Measurements from ENCODE around the gene LHFPL4. TPM values are rescaled to one million over a fixed set of nuclear protein-coding genes. Genes with fewer than 3 reads are reported as not detected.

Gene LHFPL4
- total RNA-seq, 1 experiment from 2014 or later, result not detected

- no peaks in the 10 kb centered on the region for H3K79me2 ChIP-seq (ENCODE audit: low read length)
- H3K27ac ChIP-seq (ENCODE audit: low read length), result no peak overlapping the region
- H4K20me1 ChIP-seq (ENCODE audit: low read length), result no peaks in the 10 kb centered on the region
- no peaks in the 10 kb centered on the region for H3F3A ChIP-seq (ENCODE audit: low read length, unreplicated experiment)
- no peak for DNase-seq
- ATAC-seq, result no peak
- TF ChIP-seq EZH2 (IDR thresholded peaks at IDR 0.05; ENCODE audit: low read length, unreplicated experiment), result no peak
- TF ChIP-seq CTCF (conservative IDR thresholded peaks at IDR 0.05; ENCODE audit: low read depth, low read length), result no peak
- TF ChIP-seq EZH2phosphoT487 (IDR thresholded peaks at IDR 0.05; ENCODE audit: borderline replicate concordance, low read length), result no peak
- H2AFZ ChIP-seq (ENCODE audit: low read length), result no peak overlapping the region
- no peak overlapping the region for H3K4me3 ChIP-seq (ENCODE audit: low read length)
- ChIA-PET POLR2A (ENCODE audit: unreplicated experiment) (no interaction called here), CTCF (no interaction called here)
- no peaks in the 10 kb centered on the region for H3K27me3 ChIP-seq (ENCODE audit: low read length)
- peaks cover 89% of the 10 kb centered on the region for H3K36me3 ChIP-seq (ENCODE audit: low read depth, low read length)
- H3K9me3 ChIP-seq (ENCODE audit: low read length), result no peaks in the 10 kb centered on the region
- no peaks in the 10 kb centered on the region for H3K4me1 ChIP-seq (ENCODE audit: insufficient read depth, low read length)
- H3K4me2 ChIP-seq (ENCODE audit: low read length), result no peak overlapping the region
- intact Hi-C loops (cut with micrococcal nuclease), result no loop called here
- H3K9ac ChIP-seq (ENCODE audit: low read length), result no peak overlapping the region
- no TSS peak for BruUV-seq (replicated peaks)
- H3K9me2 ChIP-seq (replicated peaks; ENCODE audit: low read length), result no peaks in the 10 kb centered on the region
These were observed 83.6 kb downstream of the LHFPL4 start for GRCh38 chr3:9469986-9470385.

DNA sequence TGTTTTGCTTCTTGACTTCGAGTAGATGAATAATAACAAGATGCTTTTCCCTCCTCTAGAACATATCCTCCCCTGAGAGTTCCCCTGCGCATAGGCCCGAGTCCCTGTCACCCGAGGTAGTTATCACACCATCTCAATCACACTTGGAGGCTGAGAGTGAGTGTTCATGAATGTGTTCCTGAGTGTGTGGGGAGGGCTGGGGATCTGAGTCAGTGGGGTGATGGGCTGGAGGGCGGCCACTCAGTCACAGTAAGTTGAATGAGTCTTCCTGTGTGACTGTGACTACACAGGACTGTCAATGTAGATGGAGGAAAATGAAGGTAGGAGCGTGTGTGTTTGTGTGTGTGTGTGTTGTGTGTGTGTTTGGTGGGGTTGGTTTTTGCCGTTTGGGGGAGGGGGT, 85.2 kb downstream of the LHFPL4 start:
- Histone ChIP-seq H3K9me2 (replicated peaks; ENCODE audit: low read length) (no peaks in the 10 kb centered on the region), H4K20me1 (ENCODE audit: low read length) (no peaks in the 10 kb centered on the region), H3F3A (ENCODE audit: low read length, unreplicated experiment) (no peaks in the 10 kb centered on the region), H3K4me3 (ENCODE audit: low read length) (no peak overlapping the region), H3K9ac (ENCODE audit: low read length) (no peak overlapping the region), H2AFZ (ENCODE audit: low read length) (no peak overlapping the region), H3K4me1 (ENCODE audit: insufficient read depth, low read length) (no peaks in the 10 kb centered on the region), H3K4me2 (ENCODE audit: low read length) (no peak overlapping the region), H3K27me3 (ENCODE audit: low read length) (no peaks in the 10 kb centered on the region), H3K27ac (ENCODE audit: low read length) (no peak overlapping the region), H3K79me2 (ENCODE audit: low read length) (no peaks in the 10 kb centered on the region), H3K9me3 (ENCODE audit: low read length) (no peaks in the 10 kb centered on the region), H3K36me3 (ENCODE audit: low read depth, low read length) (peaks cover 88% of the 10 kb centered on the region)
- ChIA-PET CTCF (no interaction called here), POLR2A (ENCODE audit: unreplicated experiment) (no interaction called here)
- TF ChIP-seq EZH2phosphoT487 (IDR thresholded peaks at IDR 0.05; ENCODE audit: borderline replicate concordance, low read length), result no peak
- TF ChIP-seq CTCF (conservative IDR thresholded peaks at IDR 0.05; ENCODE audit: low read depth, low read length), result no peak
- TF ChIP-seq EZH2 (IDR thresholded peaks at IDR 0.05; ENCODE audit: low read length, unreplicated experiment), result no peak
- ATAC-seq (peak; percentile 45; the same call in 1 of the 2 replicates), DNase-seq (no peak)
- no TSS peak for BruUV-seq (replicated peaks)
- intact Hi-C loops (cut with micrococcal nuclease), result no loop called here

DNA sequence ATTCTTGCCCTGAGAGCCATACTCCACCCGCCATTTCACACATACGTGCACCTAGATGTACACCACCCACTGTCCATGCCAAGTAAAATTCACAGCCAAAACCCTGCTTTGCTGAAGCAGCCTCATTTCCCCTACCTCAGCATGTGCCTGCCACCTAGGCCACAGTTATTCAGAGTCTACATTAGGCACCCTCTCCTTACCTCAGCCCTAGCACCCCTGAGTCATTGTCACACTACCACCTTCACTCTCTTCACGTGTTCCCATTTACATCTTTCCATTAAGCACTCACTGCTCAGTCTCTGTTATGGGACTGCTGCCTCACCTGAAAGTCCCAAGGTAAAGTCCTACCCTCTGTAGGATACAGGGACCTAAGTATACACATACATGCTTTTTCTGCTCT, 86.2 kb downstream of the LHFPL4 start:
- Histone ChIP-seq H3K36me3 (ENCODE audit: low read depth, low read length) (peaks cover 83% of the 10 kb centered on the region), H3K79me2 (ENCODE audit: low read length) (no peaks in the 10 kb centered on the region), H3F3A (ENCODE audit: low read length, unreplicated experiment) (no peaks in the 10 kb centered on the region), H3K9me3 (ENCODE audit: low read length) (no peaks in the 10 kb centered on the region), H3K4me2 (ENCODE audit: low read length) (no peak overlapping the region), H3K27me3 (ENCODE audit: low read length) (no peaks in the 10 kb centered on the region), H3K27ac (ENCODE audit: low read length) (no peak overlapping the region), H3K9me2 (replicated peaks; ENCODE audit: low read length) (no peaks in the 10 kb centered on the region), H2AFZ (ENCODE audit: low read length) (no peak overlapping the region), H3K4me1 (ENCODE audit: insufficient read depth, low read length) (no peaks in the 10 kb centered on the region), H4K20me1 (ENCODE audit: low read length) (no peaks in the 10 kb centered on the region), H3K9ac (ENCODE audit: low read length) (no peak overlapping the region), H3K4me3 (ENCODE audit: low read length) (no peak overlapping the region)
- ATAC-seq, result no peak
- intact Hi-C loops (cut with micrococcal nuclease), result no loop called here
- CTCF ChIA-PET, result no interaction called here
- no peak for DNase-seq
- no TSS peak for BruUV-seq (replicated peaks)
- TF ChIP-seq CTCF (conservative IDR thresholded peaks at IDR 0.05; ENCODE audit: low read depth, low read length) (no peak), EZH2phosphoT487 (IDR thresholded peaks at IDR 0.05; ENCODE audit: borderline replicate concordance, low read length) (no peak), EZH2 (IDR thresholded peaks at IDR 0.05; ENCODE audit: low read length, unreplicated experiment) (no peak)
- POLR2A ChIA-PET (ENCODE audit: unreplicated experiment), result no interaction called here

All from PC-3 (cell line).